IgD-negative memory B cell (primary cell): ENCODE data around the gene PLPPR4. TPM values are rescaled to one million over a fixed set of nuclear protein-coding genes. Genes with fewer than 3 reads are reported as not detected.

Experiments used
- H3K27ac Mint-ChIP-seq, 3 donors: one replicate each; pipeline ENCODE4 v1.8.0; 2020 to 2022; ENCODE audit warnings: mild to moderate bottlenecking in 3 of 3, mixed read lengths in 3 of 3, moderate library complexity in 1 of 3
- H3K27me3 Mint-ChIP-seq: one replicate; pipeline ENCODE4 v1.8.0; 2021; ENCODE audit warnings: mixed read lengths
- H3K36me3 Mint-ChIP-seq: one replicate; pipeline ENCODE4 v1.8.0; 2020; ENCODE audit warnings: mild to moderate bottlenecking, mixed read lengths
- H3K4me1 Mint-ChIP-seq, 3 donors: one replicate each; pipeline ENCODE4 v1.8.0; 2020 to 2022; ENCODE audit warnings: mixed read lengths in 3 of 3, mild to moderate bottlenecking in 1 of 3
- H3K4me3 Mint-ChIP-seq, 4 donors: one replicate each; pipeline ENCODE4 v1.8.0; 2020 to 2022; ENCODE audit warnings: mild to moderate bottlenecking in 4 of 4, mixed read lengths in 4 of 4, moderate library complexity in 3 of 4
- H3K9me3 Mint-ChIP-seq, 3 donors: one replicate each; pipeline ENCODE4 v1.8.0; 2020 to 2021; ENCODE audit warnings: mixed read lengths in 3 of 3, mild to moderate bottlenecking in 1 of 3
- polyA plus RNA-seq: library from polyadenylated mRNA; unstranded; fragments of 300-500 nt; fragmentation: Illumina TruSeq; gene quantifications from one replicate; pipeline ENCODE4 v1.2.3, GENCODE V29; 2021

The PLPPR4 gene
- polyA plus RNA-seq, 1 donor from 2014 or later = not detected

DNA sequence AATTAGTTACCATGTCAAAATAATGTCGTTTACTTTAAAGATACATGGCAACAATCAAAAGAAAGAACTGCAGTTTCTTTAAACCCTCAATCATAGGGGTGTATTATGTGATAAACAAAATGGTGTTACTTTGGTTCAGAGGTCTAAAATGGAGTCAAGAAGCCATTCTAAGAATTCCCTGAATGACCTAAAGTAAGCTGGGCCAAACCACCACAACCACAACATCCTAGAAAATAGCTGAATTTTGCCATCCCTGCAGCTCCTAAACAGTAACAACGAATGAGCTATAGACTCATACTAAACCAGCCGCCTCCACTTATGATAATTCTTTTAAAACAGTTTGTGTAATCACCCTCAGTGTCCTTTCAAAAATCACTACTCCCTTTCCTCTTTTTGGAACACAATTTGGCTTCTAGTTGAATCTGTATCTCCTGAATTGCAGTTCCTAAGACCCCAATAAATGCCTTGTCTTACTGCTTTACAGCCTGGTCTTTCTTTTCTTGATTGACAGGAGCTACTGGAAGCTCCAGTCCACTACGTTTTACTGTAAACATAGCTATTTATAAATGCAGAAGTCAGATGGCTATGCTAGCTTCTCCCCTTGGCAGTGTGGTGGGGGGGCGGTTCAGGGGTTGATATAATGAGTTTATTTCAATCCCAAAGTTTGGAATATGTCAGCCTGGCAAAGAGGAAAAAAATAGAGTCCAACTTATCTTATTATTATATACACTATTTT lies 84.3 kb downstream of the PLPPR4 start:
- no peaks in the 10 kb centered on the region for H3K4me1 Mint-ChIP-seq

DNA sequence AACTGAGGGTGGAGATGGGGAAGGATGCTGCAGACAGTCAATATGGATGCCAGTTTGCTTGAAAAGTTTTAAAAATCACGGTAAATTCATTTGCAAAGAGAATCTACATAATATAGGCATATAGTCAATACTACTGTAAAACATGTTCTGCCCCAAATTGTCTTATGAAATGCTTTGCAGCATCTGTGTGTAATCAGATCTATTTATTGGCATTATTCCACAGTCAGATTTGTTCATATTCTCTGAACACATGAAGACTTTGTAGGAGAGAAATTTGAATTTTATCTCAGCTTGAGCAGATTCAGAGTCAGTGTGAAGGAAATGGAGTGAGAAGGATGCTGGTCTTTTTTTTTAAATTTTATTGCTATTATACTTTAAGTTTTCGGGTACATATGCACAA lies 88.5 kb downstream of the PLPPR4 start:
- H3K27me3 Mint-ChIP-seq = no peaks in the 10 kb centered on the region
- H3K9me3 Mint-ChIP-seq = peaks cover 0 to 3% (median 1%) of the 10 kb centered on the region in 3 donors
- no peak overlapping the region for H3K4me3 Mint-ChIP-seq
- H3K27ac Mint-ChIP-seq = no peak overlapping the region
- H3K36me3 Mint-ChIP-seq = no peaks in the 10 kb centered on the region
- H3K4me1 Mint-ChIP-seq = no peaks in the 10 kb centered on the region

More for the DNA sequence above, 84.3 kb downstream of the PLPPR4 start:
- H3K27me3 Mint-ChIP-seq = no peaks in the 10 kb centered on the region
- no peak overlapping the region for H3K4me3 Mint-ChIP-seq
- H3K27ac Mint-ChIP-seq = no peak overlapping the region
- H3K36me3 Mint-ChIP-seq = no peaks in the 10 kb centered on the region
- H3K9me3 Mint-ChIP-seq = peaks cover 0 to 1% (median 1%) of the 10 kb centered on the region in 3 donors

DNA sequence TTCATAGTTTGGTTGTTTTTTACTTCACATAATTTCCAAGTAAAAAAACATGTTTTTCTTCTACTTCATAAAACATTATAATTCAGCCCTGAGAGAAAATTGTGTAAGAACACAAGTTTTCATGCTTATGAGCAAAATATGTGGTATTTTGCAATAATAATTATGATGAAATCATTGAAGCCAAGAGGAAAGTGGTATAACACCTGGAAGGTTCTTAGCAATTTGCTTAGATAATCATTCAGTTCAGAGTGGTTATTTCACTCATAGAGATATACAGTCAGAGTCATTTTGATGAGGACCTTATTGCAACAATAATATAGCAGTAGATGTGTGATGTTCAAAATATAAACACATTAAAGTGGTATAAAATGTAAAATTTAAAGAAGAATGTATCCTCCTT lies 94.5 kb downstream of the PLPPR4 start:
- Mint-ChIP-seq H3K4me3 (no peak overlapping the region), H3K9me3 (peaks cover 0 to 3% (median 0%) of the 10 kb centered on the region in 3 donors), H3K36me3 (no peaks in the 10 kb centered on the region), H3K4me1 (no peaks in the 10 kb centered on the region), H3K27me3 (no peaks in the 10 kb centered on the region), H3K27ac (no peak overlapping the region)
